PC-9 (cell line): ENCODE data around the gene AGPAT3.

ENCODE experiments used
- CTCF ChIP-seq: fragments of 200-600 bp; sonication (generic); conservative IDR thresholded peaks from 2 replicates; pipeline ENCODE4 v1.6.1; 2017; ENCODE audit warnings: mixed run types, antibody characterized with exemption, mild to moderate bottlenecking, moderate library complexity
- EZH2 ChIP-seq: fragments of 200-600 bp; sonication (generic); IDR thresholded peaks from 2 replicates; pipeline ENCODE4 v1.8.0; 2017; ENCODE audit warnings: antibody characterized with exemption, low read depth

GRCh38 chr21:43820466-43820865, 44.6 kb upstream of the AGPAT3 start:
- TF ChIP-seq CTCF = no peak
- TF ChIP-seq EZH2 = no peak
